ENCODE results near the gene UFD1.

- TF ChIP-seq POLR2AphosphoS5 (IDR thresholded peaks at IDR 0.05) = no peak
- no peak for TF ChIP-seq CTCF (IDR thresholded peaks at IDR 0.05)
Observed at GRCh38 chr22:19466848-19467752, 11.9 kb downstream of the UFD1 start.
